ENCODE data around the gene SNAPIN.

The SNAPIN gene

GRCh38 chr1:153698020-153698922 is 39.8 kb downstream of the SNAPIN start:
- no peak for TF ChIP-seq CTCF (IDR thresholded peaks at IDR 0.05; ENCODE audit: insufficient read depth, missing control alignments)
- no peak for DNase-seq (ENCODE audit: insufficient read length, low spot score)
- no peak for FAIRE-seq

- no peak for FAIRE-seq
Measured at GRCh38 chr1:153698923-153699714, 40.6 kb downstream of the SNAPIN start.

GRCh38 chr1:153699768-153700167 is 41.3 kb downstream of the SNAPIN start:
- DNase-seq (ENCODE audit: insufficient read length, low spot score) (no peak), FAIRE-seq (no peak)
- no peak for TF ChIP-seq CTCF (IDR thresholded peaks at IDR 0.05; ENCODE audit: insufficient read depth, missing control alignments)

More at GRCh38 chr1:153698923-153699714, 40.6 kb downstream of the SNAPIN start:
- no peak for TF ChIP-seq CTCF (IDR thresholded peaks at IDR 0.05; ENCODE audit: insufficient read depth, missing control alignments)
- DNase-seq (ENCODE audit: insufficient read length, low spot score) = no peak

- DNase-seq (ENCODE audit: insufficient read length, low spot score) (no peak), FAIRE-seq (no peak)
- TF ChIP-seq CTCF (IDR thresholded peaks at IDR 0.05; ENCODE audit: insufficient read depth, missing control alignments) = no peak
Measured at GRCh38 chr1:153705484-153705883, 47.0 kb downstream of the SNAPIN start.

GRCh38 chr1:153711026-153711425 is 52.5 kb downstream of the SNAPIN start:
- FAIRE-seq = no peak
- DNase-seq (ENCODE audit: insufficient read length, low spot score) = no peak
- no peak for TF ChIP-seq CTCF (IDR thresholded peaks at IDR 0.05; ENCODE audit: insufficient read depth, missing control alignments)
